Nucleus accumbens (tissue), 56 donors: ENCODE results near the gene COL16A1.
A peak's percentile ranks its signal among the peaks of the same experiment; 100 is the strongest.
"Not testable (repeated sequence)": the region's sequence is repeated elsewhere in the genome, so short reads cannot be mapped to it uniquely, and the experiment has no call there.

ENCODE experiments used
- DNase-seq, 56 donors: peaks; one replicate each; lab custom pipeline; 2025; lab: John Stamatoyannopoulos, UW

The COL16A1 gene

GRCh38 chr1:31707711-31708110 is 3.9 kb upstream of the COL16A1 start:
- no peak for DNase-seq

- DNase-seq = not testable (repeated sequence)
These were observed 3.3 kb upstream of the COL16A1 start for GRCh38 chr1:31707059-31707600.

GRCh38 chr1:31706384-31707058 is 2.7 kb upstream of the COL16A1 start:
- DNase-seq = no peak

GRCh38 chr1:31705080-31705866 is 1.5 kb upstream of the COL16A1 start:
- DNase-seq = peak in 46 of 56 donors; percentile 5 to 83 (median 39)

- DNase-seq = peak in 11 of 56 donors; percentile 17 to 66 (median 43)
These were observed 658 bp upstream of the COL16A1 start for GRCh38 chr1:31704271-31705079.

- DNase-seq = no peak
These were observed 897 bp downstream of the COL16A1 start for GRCh38 chr1:31702836-31703404.

- DNase-seq = peak in 55 of 56 donors; percentile 43 to 97 (median 87)
These were observed 2.6 kb downstream of the COL16A1 start for GRCh38 chr1:31701091-31701736.

- no peak for DNase-seq
These were observed 3.2 kb downstream of the COL16A1 start for GRCh38 chr1:31700468-31701090.

GRCh38 chr1:31699341-31699891 is 4.4 kb downstream of the COL16A1 start:
- DNase-seq = no peak

- DNase-seq = no peak
These were observed 6.3 kb downstream of the COL16A1 start for GRCh38 chr1:31697369-31697984.

- DNase-seq = peak; percentile 36 to 97 (median 88)
These were observed 7.6 kb downstream of the COL16A1 start for GRCh38 chr1:31696242-31696641.

GRCh38 chr1:31695327-31695726 is 8.5 kb downstream of the COL16A1 start:
- peak in 1 of 56 donors; percentile 43 for DNase-seq

GRCh38 chr1:31694964-31695313 is 8.9 kb downstream of the COL16A1 start:
- peak; percentile 26 to 94 (median 84) for DNase-seq

GRCh38 chr1:31694069-31694963 is 9.5 kb downstream of the COL16A1 start:
- peak in 1 of 56 donors; percentile 21 for DNase-seq

GRCh38 chr1:31693231-31693630 is 10.6 kb downstream of the COL16A1 start:
- no peak for DNase-seq

GRCh38 chr1:31691951-31692350 is 11.9 kb downstream of the COL16A1 start:
- DNase-seq = no peak

- DNase-seq = no peak
These were observed 12.4 kb downstream of the COL16A1 start for GRCh38 chr1:31691446-31691845.

- DNase-seq = no peak
These were observed 12.9 kb downstream of the COL16A1 start for GRCh38 chr1:31690921-31691320.
